Measurements from ENCODE around the gene LRBA.
"Not testable (repeated sequence)": the region's sequence is repeated elsewhere in the genome, so short reads cannot be mapped to it uniquely, and the experiment has no call there.

The LRBA gene

GRCh38 chr4:150543042-150543441 lies 472.0 kb downstream of the LRBA start:
- no peak for DNase-seq

DNA sequence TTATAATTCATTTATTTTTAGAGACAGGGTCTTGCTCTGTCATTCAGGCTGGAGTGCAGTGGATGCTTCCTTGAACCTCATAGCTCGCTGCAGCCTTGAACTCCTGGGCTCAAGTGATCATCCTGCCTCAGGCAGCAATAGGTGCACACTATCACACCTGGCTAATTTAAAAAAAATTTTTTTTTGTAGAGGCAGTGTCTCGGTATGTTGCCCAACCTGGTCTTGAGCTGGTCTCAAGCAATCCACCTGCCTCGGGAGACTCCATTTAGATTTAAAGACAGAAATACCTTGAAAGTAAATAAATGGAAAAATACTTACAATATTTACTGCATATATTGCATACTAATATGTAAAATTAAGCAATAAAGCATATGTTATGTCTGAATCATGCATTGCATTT lies 473.4 kb downstream of the LRBA start:
- no peak for DNase-seq

GRCh38 chr4:150540959-150541360 lies 474.1 kb downstream of the LRBA start:
- no peak for DNase-seq

DNA sequence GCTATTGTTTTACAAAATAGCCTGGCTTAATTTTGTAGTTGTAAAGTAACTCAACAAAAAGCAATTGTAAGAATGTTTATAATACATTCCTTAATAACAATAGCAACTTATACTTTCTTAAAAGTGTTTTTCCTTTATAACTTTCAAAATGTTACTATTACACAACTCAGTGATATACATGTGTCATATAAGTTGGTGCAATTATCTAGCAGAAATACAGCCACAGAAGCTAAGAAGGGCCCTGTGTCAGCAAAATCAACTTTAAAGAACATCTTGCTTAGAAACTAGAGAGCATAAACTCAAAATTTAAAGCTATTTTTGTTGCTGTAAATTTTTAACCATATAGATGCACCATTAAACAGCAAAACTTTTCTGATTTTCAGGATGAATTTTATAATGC lies 474.5 kb downstream of the LRBA start:
- DNase-seq, result no peak

DNA sequence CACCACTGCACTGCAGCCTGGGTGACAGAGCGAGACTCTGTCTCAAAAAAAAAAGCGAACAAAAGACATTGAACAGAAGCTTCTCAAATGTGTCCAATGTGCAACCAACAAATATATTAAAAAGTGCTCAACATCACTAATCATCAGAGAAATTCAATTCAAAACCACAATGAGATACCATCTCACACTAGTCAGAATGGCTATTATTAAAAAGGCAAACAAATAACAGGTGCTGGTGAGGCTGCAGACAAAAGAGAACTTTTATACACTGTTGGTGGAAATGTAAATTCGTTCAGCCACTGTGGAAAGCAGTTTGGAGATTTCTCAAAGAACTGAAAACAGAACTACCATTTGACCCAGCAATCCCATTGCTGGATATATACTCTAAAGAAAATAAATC lies 477.2 kb downstream of the LRBA start:
- DNase-seq, result not testable (repeated sequence)

DNA sequence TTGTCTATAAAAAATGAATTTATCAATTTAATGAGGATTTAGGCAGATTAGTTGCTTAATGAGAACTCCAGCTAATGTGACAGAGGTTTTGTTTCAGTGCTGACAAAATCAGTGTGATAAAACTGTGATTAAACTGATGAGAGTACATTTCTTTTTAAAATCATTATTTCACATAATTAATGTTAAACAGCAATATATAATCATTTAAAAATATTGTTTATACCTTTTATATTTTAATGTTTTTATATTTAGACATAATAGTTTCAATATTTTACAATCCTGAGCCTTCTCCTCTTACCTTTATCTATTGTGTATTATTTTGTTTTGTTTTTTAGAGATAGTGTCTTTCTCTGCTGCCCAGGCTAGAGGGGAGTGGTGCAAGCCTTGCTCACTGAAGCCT lies 480.3 kb downstream of the LRBA start:
- DNase-seq, result no peak

DNA sequence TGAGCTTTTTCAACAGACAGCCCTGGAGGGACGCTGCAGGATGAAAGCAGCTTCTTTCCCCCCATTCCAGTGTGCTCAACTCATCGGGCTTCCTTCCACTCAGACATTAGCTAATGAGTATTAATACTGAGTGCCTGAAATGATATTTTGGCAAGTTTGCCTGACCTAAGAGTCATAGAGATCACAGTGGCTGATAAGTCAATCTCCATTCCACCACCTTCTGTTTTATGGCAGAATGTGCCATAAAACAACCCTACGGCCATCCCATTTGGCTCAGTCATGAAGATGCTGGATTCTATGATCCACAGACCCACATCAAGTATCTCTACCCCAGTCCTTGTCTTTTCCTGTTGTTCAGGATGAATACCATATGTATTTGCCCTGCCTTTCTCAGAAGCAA lies 481.4 kb downstream of the LRBA start:
- DNase-seq, result no peak

DNA sequence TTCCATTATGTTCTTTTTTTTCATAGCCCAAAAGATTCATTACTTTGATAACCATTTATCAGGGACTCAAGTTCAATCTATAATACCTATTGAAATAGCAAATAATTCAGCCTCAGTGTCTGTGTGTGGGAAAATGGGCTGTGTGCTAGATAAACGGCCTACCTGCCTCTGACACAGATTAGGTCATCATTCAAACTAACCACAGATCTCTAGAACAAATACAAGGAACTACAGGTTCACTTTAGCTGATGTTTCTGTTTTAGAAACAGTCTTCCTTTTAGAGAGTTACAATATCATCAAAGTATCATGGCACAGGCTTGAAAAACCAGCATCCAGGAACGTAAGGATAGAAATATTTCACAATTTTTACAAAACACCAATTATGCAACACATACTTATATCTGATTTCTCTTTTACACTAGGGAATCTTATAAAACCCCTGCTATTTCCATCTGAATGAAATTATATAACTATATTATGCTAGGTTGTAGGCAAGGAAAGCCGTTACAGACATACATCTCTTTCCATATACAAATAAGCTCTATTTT lies 489.7 kb downstream of the LRBA start:
- DNase-seq, result no peak

- no peak for DNase-seq
Measured at GRCh38 chr4:150518559-150518958, 496.5 kb downstream of the LRBA start.

DNA sequence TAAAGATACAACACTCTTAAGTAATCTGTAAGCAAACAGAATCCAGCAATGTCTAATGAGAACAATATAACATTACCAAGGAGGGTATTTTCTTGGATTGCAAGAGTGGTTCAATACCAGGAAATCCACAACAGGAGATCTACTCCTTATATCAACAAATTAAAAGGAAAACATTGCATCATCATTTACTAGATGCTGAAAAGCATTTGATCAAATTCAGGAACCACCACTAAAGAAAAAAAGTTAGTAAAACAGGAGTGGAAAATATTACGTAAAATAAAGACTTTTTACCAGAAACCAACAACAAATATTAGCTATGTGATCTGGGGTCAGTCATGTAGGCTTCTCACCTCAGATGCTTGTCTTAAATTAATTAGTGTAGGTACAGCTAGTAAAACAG lies 499.9 kb downstream of the LRBA start:
- DNase-seq, result no peak

DNA sequence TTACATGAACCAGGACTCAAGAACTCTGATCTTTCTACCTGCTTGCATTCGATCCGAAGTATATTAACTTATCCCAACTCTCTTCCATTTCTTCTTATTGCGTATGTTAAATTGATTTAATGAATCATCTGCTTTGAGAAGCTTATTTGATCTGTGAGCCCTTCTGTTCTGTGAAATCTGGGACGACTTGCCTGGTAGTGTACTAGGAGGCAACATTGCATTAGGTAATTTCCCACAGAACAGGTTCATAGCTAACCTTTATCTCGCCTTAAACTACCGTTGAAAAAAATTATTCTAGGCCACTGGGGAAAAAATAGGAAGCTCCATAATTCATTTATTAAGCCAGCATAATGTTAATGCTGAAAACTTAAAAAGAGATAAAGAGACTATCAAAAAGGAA lies 500.4 kb downstream of the LRBA start:
- DNase-seq, result no peak

- DNase-seq, result no peak
Measured at GRCh38 chr4:150510176-150510865, 504.8 kb downstream of the LRBA start.

DNA sequence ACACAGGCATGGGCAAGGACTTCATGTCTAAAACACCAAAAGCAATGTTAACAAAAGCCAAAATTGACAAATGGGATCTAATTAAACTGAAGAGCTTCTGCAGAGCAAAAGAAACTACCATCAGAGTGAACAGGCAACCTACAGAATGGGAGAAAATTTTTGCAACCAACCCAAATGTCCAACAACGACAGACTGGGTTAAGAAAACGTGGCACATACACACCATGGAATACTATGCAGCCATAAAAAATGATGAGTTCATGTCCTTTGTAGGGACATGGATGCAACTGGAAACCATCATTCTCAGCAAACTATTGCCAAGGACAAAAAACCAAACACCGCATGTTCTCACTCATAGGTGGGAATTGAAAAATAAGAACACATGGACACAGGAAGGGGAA lies 507.4 kb downstream of the LRBA start:
- not testable (repeated sequence) for DNase-seq

DNA sequence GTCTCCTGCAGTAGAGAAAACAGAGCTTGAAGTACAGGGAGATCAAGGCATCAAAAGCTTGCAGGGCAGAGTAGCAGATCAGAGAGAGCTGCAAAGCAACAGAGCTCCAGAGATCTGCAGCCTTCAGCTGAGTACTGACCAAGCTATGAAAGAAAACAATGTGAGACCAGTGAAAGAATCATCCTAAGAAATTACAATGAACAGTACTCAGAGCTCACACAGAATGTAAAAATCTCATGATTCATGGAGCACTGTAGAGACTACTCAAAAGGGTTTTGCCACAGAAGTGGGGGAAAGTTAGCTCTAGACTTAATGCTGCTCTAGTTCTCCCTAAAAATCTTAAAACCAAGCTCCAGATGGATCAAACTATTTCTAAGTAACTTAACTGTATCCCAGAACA lies 513.1 kb downstream of the LRBA start:
- DNase-seq, result no peak

DNA sequence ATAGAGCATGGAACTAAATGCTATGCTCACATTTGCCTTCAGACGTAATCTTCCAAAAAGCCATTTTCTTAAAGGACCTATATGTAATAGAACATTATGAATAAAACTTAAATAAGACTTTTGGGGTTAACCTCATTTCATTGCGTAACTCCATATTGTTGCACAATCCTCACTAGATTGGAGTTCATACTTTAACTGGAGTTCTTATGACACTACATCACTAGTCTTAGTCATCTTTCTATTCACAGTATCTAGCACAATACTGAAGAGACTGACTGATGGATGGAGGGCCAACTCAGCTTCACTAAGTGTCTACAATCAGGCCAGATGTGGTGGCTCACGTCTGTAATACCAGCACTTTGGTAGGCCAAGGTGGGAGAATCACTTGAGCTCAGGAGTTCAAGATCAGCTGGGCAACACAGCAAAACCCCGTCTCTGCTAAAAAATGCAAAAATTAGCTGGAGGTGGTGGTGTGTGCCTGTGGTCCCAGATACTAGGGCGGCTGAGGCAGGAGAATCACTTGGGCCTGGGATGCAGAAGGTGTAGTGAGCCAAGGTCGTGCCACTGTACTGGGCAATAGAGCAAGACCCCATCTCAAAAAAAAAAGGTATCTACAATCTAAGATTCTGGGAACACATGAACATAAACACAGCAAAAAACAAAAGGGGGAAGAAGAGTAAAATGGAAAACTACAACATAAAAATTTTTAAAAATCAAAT lies 513.9 kb downstream of the LRBA start:
- no peak for DNase-seq

DNA sequence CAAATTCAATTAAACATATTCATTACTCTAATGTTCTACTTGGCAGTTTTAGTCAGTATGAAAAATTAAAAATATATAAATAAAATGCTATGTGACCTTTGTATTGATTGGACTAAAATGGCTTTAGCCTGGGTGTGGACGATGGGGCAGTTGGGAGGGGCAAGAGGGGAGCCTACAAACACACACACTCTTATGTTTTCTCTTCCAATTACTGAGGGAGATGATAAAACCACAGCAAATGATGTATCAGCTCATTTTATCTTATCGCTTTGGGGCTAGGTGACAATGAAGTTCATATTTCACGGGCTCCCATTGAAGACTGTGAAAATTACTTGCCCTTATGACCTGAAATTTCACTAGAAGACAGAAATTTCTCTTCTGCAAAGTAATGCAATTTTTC lies 517.5 kb downstream of the LRBA start:
- no peak for DNase-seq

DNA sequence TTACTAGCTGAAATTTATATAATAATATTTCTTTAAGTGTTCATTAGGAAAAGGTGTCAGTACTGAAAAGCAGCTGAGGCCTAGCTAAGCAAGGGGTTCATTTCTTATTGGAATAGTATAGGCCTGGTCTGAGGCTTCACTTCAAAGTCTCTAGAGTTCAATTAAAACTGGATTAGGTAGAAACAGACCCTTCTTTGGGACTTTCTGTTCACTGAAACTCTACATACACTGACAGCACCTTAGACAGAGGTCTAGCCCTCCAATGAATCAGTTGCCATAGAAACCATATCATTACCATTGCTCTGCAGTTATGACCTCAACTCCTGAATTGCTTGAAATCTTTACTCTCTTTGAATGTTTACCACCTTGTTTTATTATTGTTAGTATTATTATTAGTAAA lies 519.5 kb downstream of the LRBA start:
- no peak for DNase-seq

- no peak for DNase-seq
Measured at GRCh38 chr4:150493851-150494250, 521.2 kb downstream of the LRBA start.

- DNase-seq, result no peak
Measured at GRCh38 chr4:150491132-150492049, 523.7 kb downstream of the LRBA start.

GRCh38 chr4:150482581-150482980 lies 532.5 kb downstream of the LRBA start:
- DNase-seq, result no peak

DNA sequence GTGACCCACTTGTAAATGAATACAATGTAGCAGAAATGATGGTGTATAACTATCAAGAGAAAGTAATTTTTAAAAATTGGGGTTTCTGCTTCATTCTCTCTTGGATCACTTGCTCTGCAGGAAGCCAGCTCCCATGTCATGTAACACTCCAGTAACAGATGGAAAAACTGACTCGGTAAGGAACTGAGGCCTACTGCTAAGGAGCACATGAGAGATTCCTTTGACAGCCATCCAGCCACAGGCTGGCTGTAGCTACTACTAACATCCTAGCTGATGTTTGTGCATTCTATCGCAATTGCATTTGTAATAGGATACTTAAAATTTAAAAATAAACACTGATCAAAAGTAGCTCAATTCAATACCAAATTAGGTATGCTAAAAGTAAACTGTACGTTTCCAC lies 535.4 kb downstream of the LRBA start:
- DNase-seq, result no peak

DNA sequence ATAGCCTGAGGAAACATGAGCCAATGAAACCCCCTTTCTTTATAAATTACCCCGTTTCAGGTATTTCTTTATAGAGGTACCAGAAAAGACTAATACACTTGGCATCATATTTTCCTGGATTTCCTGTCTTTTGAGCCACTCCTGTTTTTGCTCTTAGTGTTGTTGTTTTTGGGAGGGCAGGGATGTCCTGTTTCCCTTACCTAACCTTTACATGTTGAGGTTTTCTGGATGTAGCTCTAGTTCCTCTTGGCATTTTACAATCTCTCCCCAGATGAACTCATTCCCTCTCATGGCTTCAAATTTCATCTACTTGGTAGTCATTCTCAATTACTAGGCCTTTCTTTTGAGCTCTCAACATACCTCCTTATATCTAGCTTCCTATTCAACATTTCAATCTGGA lies 537.2 kb downstream of the LRBA start:
- DNase-seq, result no peak

GRCh38 chr4:150476776-150477175 lies 538.3 kb downstream of the LRBA start:
- no peak for DNase-seq
